Parathyroid adenoma (tissue), 2 donors: ENCODE measurements around the gene UPF2.
A peak's percentile ranks its signal among the peaks of the same experiment; 100 is the strongest.
"Not testable (repeated sequence)": the region's sequence is repeated elsewhere in the genome, so short reads cannot be mapped to it uniquely, and the experiment has no call there.

Experiments
- H2AFZ ChIP-seq: fragments of 300-600 bp; sonication (generic); one replicate; pipeline ENCODE4 v1.7.0; 2017; ENCODE audit warnings: antibody characterized with exemption, mild to moderate bottlenecking
- H3K27ac ChIP-seq: fragments of 300-600 bp; sonication (generic); one replicate; pipeline ENCODE4 v1.7.0; 2017
- H3K27me3 ChIP-seq: fragments of 300-600 bp; sonication (generic); one replicate; pipeline ENCODE4 v1.7.0; 2017; ENCODE audit warnings: low read length; ENCODE audit not compliant: control insufficient read depth, insufficient read depth
- H3K36me3 ChIP-seq: fragments of 300-600 bp; sonication (generic); one replicate; pipeline ENCODE4 v1.7.0; 2017; ENCODE audit warnings: low read length; ENCODE audit not compliant: control insufficient read depth, insufficient read depth
- H3K4me1 ChIP-seq: fragments of 300-600 bp; sonication (generic); one replicate; pipeline ENCODE4 v1.7.0; 2017; ENCODE audit warnings: control low read depth
- H3K4me2 ChIP-seq: fragments of 300-600 bp; sonication (generic); one replicate; pipeline ENCODE4 v1.7.0; 2017; ENCODE audit warnings: low read length
- H3K4me3 ChIP-seq: fragments of 300-600 bp; sonication (generic); one replicate; pipeline ENCODE4 v1.7.0; 2017; ENCODE audit warnings: low read depth, low read length
- H3K79me2 ChIP-seq: fragments of 300-600 bp; sonication (generic); one replicate; pipeline ENCODE4 v1.7.0; 2017; ENCODE audit warnings: control low read depth
- H3K9ac ChIP-seq: fragments of 300-600 bp; sonication (generic); one replicate; pipeline ENCODE4 v1.7.0; 2017; ENCODE audit warnings: mild to moderate bottlenecking
- H3K9me3 ChIP-seq: fragments of 300-600 bp; sonication (generic); one replicate; pipeline ENCODE4 v1.7.0; 2017; ENCODE audit warnings: low read length; ENCODE audit not compliant: control insufficient read depth
- CTCF ChIP-seq: fragments of 300-600 bp; sonication (generic); IDR thresholded peaks from one replicate; pipeline ENCODE4 v1.7.0; 2017; ENCODE audit warnings: antibody characterized with exemption, mild to moderate bottlenecking
- donor health status: primary hyperparathyroidism.

The UPF2 gene

GRCh38 chr10:12081470-12081869, 38.9 kb upstream of the UPF2 start:
- Histone ChIP-seq H3K27ac (no peak overlapping the region), H3K36me3 (no peaks in the 10 kb centered on the region), H3K4me2 (no peak overlapping the region), H3K9ac (no peak overlapping the region), H3K4me3 (no peak overlapping the region), H3K9me3 (no peaks in the 10 kb centered on the region), H3K79me2 (no peaks in the 10 kb centered on the region), H2AFZ (no peak overlapping the region), H3K27me3 (no peaks in the 10 kb centered on the region), H3K4me1 (no peaks in the 10 kb centered on the region)
- no peak for TF ChIP-seq CTCF

- Histone ChIP-seq H3K4me2 (no peak overlapping the region), H3K36me3 (no peaks in the 10 kb centered on the region), H2AFZ (no peak overlapping the region), H3K9me3 (no peaks in the 10 kb centered on the region), H3K9ac (no peak overlapping the region), H3K4me3 (no peak overlapping the region), H3K79me2 (no peaks in the 10 kb centered on the region), H3K4me1 (no peaks in the 10 kb centered on the region), H3K27me3 (no peaks in the 10 kb centered on the region), H3K27ac (no peak overlapping the region)
- no peak for TF ChIP-seq CTCF
These were observed 35.1 kb upstream of the UPF2 start for GRCh38 chr10:12077580-12078180.

- Histone ChIP-seq H3K36me3 (no peaks in the 10 kb centered on the region), H3K4me2 (no peak overlapping the region), H3K9me3 (no peaks in the 10 kb centered on the region), H3K27ac (no peak overlapping the region), H3K27me3 (no peaks in the 10 kb centered on the region), H3K79me2 (no peaks in the 10 kb centered on the region), H3K4me3 (no peak overlapping the region), H3K4me1 (no peaks in the 10 kb centered on the region), H2AFZ (no peak overlapping the region), H3K9ac (no peak overlapping the region)
- TF ChIP-seq CTCF: no peak
These were observed 30.9 kb upstream of the UPF2 start for GRCh38 chr10:12073526-12073925.

- H3K27me3 ChIP-seq, H3K4me2 ChIP-seq, H2AFZ ChIP-seq, H3K79me2 ChIP-seq, H3K9ac ChIP-seq, H3K4me3 ChIP-seq, H3K36me3 ChIP-seq, H3K27ac ChIP-seq, H3K9me3 ChIP-seq, H3K4me1 ChIP-seq: not testable (repeated sequence)
These were observed 28.8 kb upstream of the UPF2 start for GRCh38 chr10:12071441-12071840.

- Histone ChIP-seq H2AFZ (peak within 1 kb of the TSS; percentile 96), H3K4me3 (peak within 1 kb of the TSS; percentile 92), H3K27ac (peak within 1 kb of the TSS; percentile 61), H3K9me3 (no peaks in the 10 kb centered on the region), H3K4me2 (peak within 1 kb of the TSS; percentile 79), H3K4me1 (no peaks in the 10 kb centered on the region), H3K9ac (peak within 1 kb of the TSS; percentile 82), H3K79me2 (no peaks in the 10 kb centered on the region), H3K36me3 (no peaks in the 10 kb centered on the region), H3K27me3 (no peaks in the 10 kb centered on the region)
- peak; percentile 40 for TF ChIP-seq CTCF
These were observed 26.1 kb upstream of the UPF2 start, which contains the start of gene DHTKD1 for GRCh38 chr10:12068449-12069269. DHTKD1 (plus strand) TSS chr10:12068954; CDS start chr10:12069034, 80 bp downstream.
